HepG2 (cell line): ENCODE measurements around the gene U2SURP. TPM values are rescaled to one million over a fixed set of nuclear protein-coding genes. Genes with fewer than 3 reads are reported as not detected.
A peak's percentile ranks its signal among the peaks of the same experiment; 100 is the strongest.

Experiments used
- ATAC-seq: fragments of 200-7000 bp; cut with Tn5 transposase; 3 replicates; pipeline ENCODE4 v1.9.1; 2020; ENCODE audit warnings: mild to moderate bottlenecking, moderate library complexity
- BruUV-seq: library from RNA; stranded (reverse); fragments of 400-500 nt; replicated peaks from 2 replicates; lab custom pipeline; 2021; lab: Mats Ljungman, UMichigan
- CTCF ChIA-PET: fragments of 300-600 bp; formaldehyde crosslinking; extraction: SDS; loops from one replicate; lab custom pipeline; 2021; ENCODE audit warnings: low total read pairs, inconsistent platforms, low intra/inter-chr PET ratio; lab: Yijun Ruan, JAX
- POLR2A ChIA-PET: fragments of 350-600 bp; sonication (Branson Sonifier 250); formaldehyde crosslinking; loops from one replicate; lab custom pipeline; 2020; ENCODE audit warnings: antibody characterized with exemption, inconsistent platforms; lab: Yijun Ruan, JAX
- DNase-seq: peaks from one replicate; pipeline ENCODE4 v3.0.0-alpha.2; 2015; ENCODE audit warnings: low spot score
- FAIRE-seq: peaks from 3 replicates; lab custom pipeline; 2011; peaks lifted over from hg19 to GRCh38; lab: Jason Lieb, UNC
- H2AFZ ChIP-seq: one replicate; pipeline ENCODE4 v1.6.1; 2011; ENCODE audit warnings: low read length, inconsistent platforms
- H3K27ac ChIP-seq: fragments of 300-600 bp; 3 replicates; pipeline ENCODE4 v1.8.0; 2011; ENCODE audit warnings: mixed run types, mild to moderate bottlenecking, mixed read lengths, low read length, inconsistent platforms; ENCODE audit not compliant: insufficient read depth; ENCODE audit errors: extremely low read length
- H3K27me3 ChIP-seq, 2 experiments: fragments of 200-600 bp in 1 of 2; 2 replicates in 1 of 2; 3 replicates in 1 of 2; pipeline versions ENCODE4 v1.6.0 to v1.8.0; 2011; ENCODE audit warnings: low read length in 2 of 2, mild to moderate bottlenecking in 2 of 2, moderate library complexity in 2 of 2, inconsistent platforms in 1 of 2; ENCODE audit not compliant: insufficient read depth in 2 of 2, control insufficient read depth in 1 of 2
- H3K36me3 ChIP-seq, 2 experiments: fragments of 200-600 bp in 1 of 2; replicated peaks in 1 of 2; 2 replicates in 1 of 2; 3 replicates in 1 of 2; pipeline versions ENCODE4 v1.5.1 to v1.8.0; 2011; ENCODE audit warnings: low read length in 2 of 2, inconsistent platforms in 1 of 2; ENCODE audit not compliant: insufficient read depth in 2 of 2, control insufficient read depth in 1 of 2
- H3K4me1 ChIP-seq: 2 replicates; pipeline ENCODE4 v1.5.1; 2012; ENCODE audit warnings: low read length, inconsistent platforms; ENCODE audit not compliant: insufficient read depth
- H3K4me2 ChIP-seq: 2 replicates; pipeline ENCODE4 v1.6.0; 2011; ENCODE audit warnings: low read depth, low read length, inconsistent platforms
- H3K4me3 ChIP-seq, 3 experiments: fragments of 200-600 bp in 1 of 3; sonication (generic), shearing (Covaris generic) in 1 of 3; replicated peaks in 1 of 3; 2 replicates each; pipeline ENCODE4 v1.5.1; 2011 to 2016; ENCODE audit warnings: low read length in 3 of 3, inconsistent platforms in 2 of 3, low read depth in 2 of 3, mild to moderate bottlenecking in 2 of 3, control low read depth in 1 of 3, mixed read lengths in 1 of 3; ENCODE audit not compliant: insufficient read depth in 1 of 3
- H3K79me2 ChIP-seq: one replicate; pipeline ENCODE4 v1.6.1; 2011; ENCODE audit warnings: low read length, inconsistent platforms; ENCODE audit not compliant: insufficient read depth
- H3K9ac ChIP-seq: 2 replicates; pipeline ENCODE4 v1.6.0; 2011; ENCODE audit warnings: mild to moderate bottlenecking, low read depth, low read length, inconsistent platforms; ENCODE audit not compliant: insufficient read depth
- H3K9me3 ChIP-seq: 2 replicates; pipeline ENCODE4 v1.5.1; 2012; ENCODE audit warnings: mild to moderate bottlenecking, low read length
- H4K20me1 ChIP-seq: 2 replicates; pipeline ENCODE4 v1.6.0; 2011; ENCODE audit warnings: inconsistent platforms, mild to moderate bottlenecking, low read length, moderate library complexity; ENCODE audit not compliant: insufficient read depth
- CTCF ChIP-seq: sonication (generic); formaldehyde crosslinking; IDR thresholded peaks from 2 replicates; pipeline ENCODE4 v1.5.0; 2020; ENCODE audit warnings: mild to moderate bottlenecking, missing genetic modification reagents, moderate library complexity
- HBP1 ChIP-seq: IDR thresholded peaks from 2 replicates; pipeline ENCODE4 v1.6.1; 2016; ENCODE audit warnings: low read depth, control low read depth
- NAIF1 ChIP-seq: sonication (generic); formaldehyde crosslinking; IDR thresholded peaks from 2 replicates; pipeline ENCODE4 v1.5.0; 2020; ENCODE audit warnings: mild to moderate bottlenecking, missing genetic modification reagents, borderline replicate concordance
- NFIB ChIP-seq: sonication (generic); formaldehyde crosslinking; IDR thresholded peaks from 2 replicates; pipeline ENCODE4 v1.9.0; 2021; ENCODE audit warnings: missing genetic modification reagents, mild to moderate bottlenecking, borderline replicate concordance
- SALL1 ChIP-seq: sonication (generic); formaldehyde crosslinking; IDR thresholded peaks from 2 replicates; pipeline ENCODE4 v1.8.0; 2022; ENCODE audit warnings: mild to moderate bottlenecking, missing genetic modification reagents
- TFE3 ChIP-seq: IDR thresholded peaks from 2 replicates; pipeline ENCODE4 v1.6.1; 2016
- TRIM24 ChIP-seq: sonication (generic); formaldehyde crosslinking; IDR thresholded peaks from 2 replicates; pipeline ENCODE4 v1.8.0; 2022; ENCODE audit warnings: mild to moderate bottlenecking, missing genetic modification reagents
- YEATS2 ChIP-seq: sonication (generic); formaldehyde crosslinking; IDR thresholded peaks from 2 replicates; pipeline ENCODE4 v1.4.0; 2020; ENCODE audit warnings: missing genetic modification reagents, borderline replicate concordance
- ZFP91 ChIP-seq: sonication (generic); formaldehyde crosslinking; IDR thresholded peaks from 2 replicates; pipeline ENCODE4 v1.9.0; 2022; ENCODE audit warnings: missing genetic modification reagents, mild to moderate bottlenecking, borderline replicate concordance
- ZMAT3 ChIP-seq: sonication (generic); formaldehyde crosslinking; conservative IDR thresholded peaks from 2 replicates; pipeline ENCODE4 v1.7.0; 2021; ENCODE audit warnings: missing genetic modification reagents
- ZNF552 ChIP-seq: sonication (generic); formaldehyde crosslinking; IDR thresholded peaks from 2 replicates; pipeline ENCODE4 v1.9.0; 2022; ENCODE audit warnings: missing genetic modification reagents, mild to moderate bottlenecking, borderline replicate concordance
- ZNF660 ChIP-seq: sonication (generic); formaldehyde crosslinking; IDR thresholded peaks from 2 replicates; pipeline ENCODE4 v1.5.1; 2020; ENCODE audit warnings: mild to moderate bottlenecking, low read depth, missing genetic modification reagents, borderline replicate concordance
- ZNF800 ChIP-seq: sonication (generic); formaldehyde crosslinking; IDR thresholded peaks from 2 replicates; pipeline ENCODE4 v1.4.0; 2020; ENCODE audit warnings: missing genetic modification reagents
- WGBS: methylation state at CpG from one replicate; pipeline ENCODE4 v1.1.6; 2017; ENCODE audit warnings: low lambda C conversion rate; 5-methylcytosine and 5-hydroxymethylcytosine counted together
- in situ Hi-C: cut with HindIII; loops from 2 replicates; pipeline ENCODE4 v1.10.0; 2017; ENCODE audit warnings: low pct_unique_long_range_greater_than_20kb; ENCODE audit not compliant: extremely low pct_ligation_motif_present
- intact Hi-C: fragments of 100-400 bp; cut with micrococcal nuclease; formaldehyde crosslinking; loops from one replicate; pipeline ENCODE4 v1.10.0; 2022; ENCODE audit not compliant: unreplicated experiment
- polyA plus RNA-seq, 8 experiments: library from polyadenylated mRNA; depleted of rRNA in 3 of 8; stranded (reverse) in 7 of 8; unstranded in 1 of 8; fragments of >200 nt; fragmentation: Illumina TruSeq in 4 of 8; extraction: Trizol in 4 of 8; gene quantifications; 2 replicates each; pipeline versions ENCODE4 v1.2.1 to v1.2.3, GENCODE V29; 2011 to 2016; ENCODE audit warnings: low read depth in 4 of 8, missing spikeins in 1 of 8, mixed read lengths in 1 of 8; ENCODE audit not compliant: insufficient read depth in 1 of 8
- total RNA-seq, 5 experiments: library from RNA; depleted of rRNA; stranded (reverse); fragments of >200 nt; fragmentation: Illumina TruSeq; extraction: Trizol; gene quantifications; 2 replicates each; pipeline ENCODE4 v1.2.3, GENCODE V29; 2016; ENCODE audit warnings: low read depth in 1 of 5

The U2SURP gene
- total and polyA plus RNA-seq, 2 of the 13 experiments (the other 11 are each of a cell fraction or from before 2014, with no cell fraction given) = 55.9 to 173 TPM

- no peak for TF ChIP-seq TFE3 (CRISPR knock-in tag)
Observed at GRCh38 chr3:142984255-142984654, 17.1 kb upstream of the U2SURP start (continued).

GRCh38 chr3:142987080-142987700 is 14.2 kb upstream of the U2SURP start:
- Histone ChIP-seq H3K9me3 (no peaks in the 10 kb centered on the region), H3K36me3 (no peaks in the 10 kb centered on the region), H3K27ac (no peak overlapping the region), H3K4me1 (peaks cover 40% of the 10 kb centered on the region), H2AFZ (no peak overlapping the region), H3K27me3 (peaks cover 0 to 1% of the 10 kb centered on the region in 2 experiments; a peak in 1 of 5 replicates), H4K20me1 (no peaks in the 10 kb centered on the region), H3K79me2 (no peaks in the 10 kb centered on the region), H3K4me3 (no peak overlapping the region), H3K4me2 (no peak overlapping the region; the same call in 1 of the 2 replicates), H3K9ac (no peak overlapping the region)
- in situ Hi-C loops (no loop called here), intact Hi-C loops (loop anchor here (1.0 to 2.0 kb wide), 2 partner anchors 58 to 158 kb away; no protein-coding TSS in a partner anchor)
- BruUV-seq = no TSS peak
- ATAC-seq = peak; percentile 20; the same call in 1 of the 3 replicates
- peak; percentile 60 for FAIRE-seq
- ChIA-PET CTCF (interaction anchor here (1.0 to 2.6 kb wide), 4 partner anchors 54 to 400 kb away, joined by 3 to 67 read pairs (median 8); no protein-coding TSS in a partner anchor), POLR2A (interaction anchor here (0.9 to 1.3 kb wide), 3 partner anchors 14 to 46 kb away, joined by 3 read pairs; partner anchors contain the start of gene U2SURP)
- 59% methylated on average over 5 of the region's 5 CpGs for WGBS
- peak; percentile 18 for DNase-seq
- TF ChIP-seq ZNF552 (CRISPR knock-in tag) = no peak
- TF ChIP-seq SALL1 = no peak
- no peak for TF ChIP-seq ZMAT3 (CRISPR knock-in tag)
- no peak for TF ChIP-seq YEATS2
- peak; percentile 60 for TF ChIP-seq CTCF (CRISPR knock-in tag)
- no peak for TF ChIP-seq HBP1 (CRISPR knock-in tag)
- no peak for TF ChIP-seq NAIF1 (CRISPR knock-in tag)
- no peak for TF ChIP-seq NFIB
- TF ChIP-seq ZNF660 (CRISPR knock-in tag) = no peak
- no peak for TF ChIP-seq ZFP91 (CRISPR knock-in tag)
- no peak for TF ChIP-seq ZNF800 (CRISPR knock-in tag)
- TF ChIP-seq TRIM24 (CRISPR knock-in tag) = no peak
